ENCODE data around the gene BTBD16. TPM values are rescaled to one million over a fixed set of nuclear protein-coding genes. Genes with fewer than 3 reads are reported as not detected.

BTBD16 gene
- total and polyA plus RNA-seq, 2 donors (not counting 3 experiments of a cell fraction or from before 2014, with no cell fraction given) = 0.04 TPM; not detected in 1

GRCh38 chr10:122232769-122233168 is 38.3 kb upstream of the BTBD16 start:
- Histone ChIP-seq H3K27me3 (ENCODE audit: control insufficient read depth in 2 of 2, insufficient read depth in 2 of 2, low read length in 2 of 2) (no peaks in the 10 kb centered on the region), H3K27ac (ENCODE audit: insufficient read depth, low read depth, low read length) (no peak overlapping the region), H3K4me3 (replicated peaks in 1 of 3; ENCODE audit: insufficient read depth in 1 of 3, low read depth in 1 of 3, low read length in 3 of 3) (no peak overlapping the region), H3K36me3 (ENCODE audit: control insufficient read depth in 2 of 2, extremely low read depth in 1 of 2, insufficient read depth in 2 of 2, low read length in 2 of 2) (peaks cover 0 to 4% of the 10 kb centered on the region in 2 experiments), H2AFZ (ENCODE audit: low read depth, low read length) (no peak overlapping the region), H3K4me1 (ENCODE audit: control insufficient read depth, extremely low read depth, insufficient read depth, low read length) (no peaks in the 10 kb centered on the region), H4K20me1 (replicated peaks; ENCODE audit: control insufficient read depth, extremely low read depth, insufficient read depth, low read length) (no peaks in the 10 kb centered on the region), H3K79me2 (ENCODE audit: control insufficient read depth, insufficient read depth, low read length) (no peaks in the 10 kb centered on the region), H3K4me2 (ENCODE audit: insufficient read depth, low read length) (no peak overlapping the region), H3K9me3 (replicated peaks; ENCODE audit: control insufficient read depth, insufficient read depth, low read length) (no peaks in the 10 kb centered on the region), H3K9ac (replicated peaks; ENCODE audit: extremely low read depth, insufficient read depth, low read length) (no peak overlapping the region), H3K9me1 (replicated peaks; ENCODE audit: control insufficient read depth, extremely low read depth, insufficient read depth, low read length) (no peaks in the 10 kb centered on the region)
- no peak for DNase-seq (ENCODE audit: low read depth, low spot score)
- intact Hi-C loops (cut with micrococcal nuclease) (no loop called here), dilution Hi-C loops (cut with MboI; ENCODE audit: extremely low pct_ligation_motif_present, low sequenced_read_pairs) (no loop called here)
- CTCF ChIA-PET = interaction anchor here (1.1 to 1.7 kb wide), 3 partner anchors 9 to 91 kb away, joined by 3 to 4 read pairs (median 4); no protein-coding TSS in a partner anchor
- POLR2A ChIA-PET = no interaction called here
- no peak for FAIRE-seq
- TF ChIP-seq JUN (IDR thresholded peaks at IDR 0.05; ENCODE audit: borderline replicate concordance, insufficient read depth, insufficient read length, low read depth) = no peak
- no peak for TF ChIP-seq EZH2 (IDR thresholded peaks at IDR 0.05; ENCODE audit: borderline replicate concordance, low read depth, low read length, severe bottlenecking)
- no peak for TF ChIP-seq MAX (IDR thresholded peaks at IDR 0.05; ENCODE audit: insufficient read depth, insufficient read length)
- no peak for TF ChIP-seq CTCF (IDR thresholded peaks at IDR 0.05; ENCODE audit: extremely low read depth in 1 of 2, insufficient read depth in 1 of 2, low read depth in 1 of 2, low read length in 2 of 2)
- TF ChIP-seq GATA2 (IDR thresholded peaks at IDR 0.05; ENCODE audit: insufficient read depth, insufficient read length, low read depth, low read length) = no peak
- TF ChIP-seq POLR2A (IDR thresholded peaks at IDR 0.05; ENCODE audit: low read depth, low read length) = no peak
- BruUV-seq (replicated peaks) = no TSS peak
